SHP77 (cell line): Measurements from ENCODE around the gene TXK.

Source experiments
- DNase-seq, 2 experiments: peaks; one replicate each; lab custom pipeline; 2025; lab: John Stamatoyannopoulos, UW

Gene TXK

GRCh38 chr4:48103483-48104139 is 30.4 kb downstream of the TXK start:
- no peak for DNase-seq

- no peak for DNase-seq
Measured at GRCh38 chr4:48102303-48102702, 31.7 kb downstream of the TXK start.

- DNase-seq, result no peak
Measured at GRCh38 chr4:48100256-48100655, 33.8 kb downstream of the TXK start.

GRCh38 chr4:48095441-48095840 is 38.6 kb downstream of the TXK start:
- DNase-seq, result no peak

GRCh38 chr4:48093991-48094416 is 40.0 kb downstream of the TXK start:
- no peak for DNase-seq

- no peak for DNase-seq
Measured at GRCh38 chr4:48090621-48091020, 43.4 kb downstream of the TXK start.

GRCh38 chr4:48085821-48086589 is 48.0 kb downstream of the TXK start:
- no peak for DNase-seq

- no peak for DNase-seq
Measured at GRCh38 chr4:48082956-48083355, 51.1 kb downstream of the TXK start.

GRCh38 chr4:48081196-48081595 is 52.9 kb downstream of the TXK start:
- DNase-seq, result no peak

- no peak for DNase-seq
Measured at GRCh38 chr4:48079972-48080391, 54.1 kb downstream of the TXK start.

- DNase-seq, result no peak
Measured at GRCh38 chr4:48078862-48079655, 55.0 kb downstream of the TXK start.

- no peak for DNase-seq
Measured at GRCh38 chr4:48078425-48078824, 55.6 kb downstream of the TXK start.

GRCh38 chr4:48074657-48075056 is 59.4 kb downstream of the TXK start:
- DNase-seq, result no peak

- DNase-seq, result no peak
Measured at GRCh38 chr4:48073567-48074103, 60.4 kb downstream of the TXK start.

GRCh38 chr4:48071191-48071590 is 62.9 kb downstream of the TXK start:
- no peak for DNase-seq

GRCh38 chr4:48069026-48069425 is 65.0 kb downstream of the TXK start:
- DNase-seq, result no peak

- no peak for DNase-seq
Measured at GRCh38 chr4:48068182-48068581, 65.9 kb downstream of the TXK start.

GRCh38 chr4:48067536-48067935 is 66.5 kb downstream of the TXK start:
- no peak for DNase-seq

GRCh38 chr4:48065587-48066052 is 68.4 kb downstream of the TXK start:
- DNase-seq, result no peak

GRCh38 chr4:48064349-48064748 is 69.7 kb downstream of the TXK start:
- no peak for DNase-seq

- DNase-seq, result no peak
Measured at GRCh38 chr4:48058617-48059530, 75.2 kb downstream of the TXK start.
